ENCODE data around the gene FAM20A.

The FAM20A gene

GRCh38 chr17:68556551-68556950 is 44.6 kb downstream of the FAM20A start:
- no peak for TF ChIP-seq CTCF (IDR thresholded peaks at IDR 0.05; ENCODE audit: low read depth, low read length)
- no peak overlapping the region for H3K4me3 ChIP-seq (ENCODE audit: low read depth, low read length)

- H3K4me3 ChIP-seq (ENCODE audit: low read depth, low read length), result no peak overlapping the region
- no peak for TF ChIP-seq CTCF (IDR thresholded peaks at IDR 0.05; ENCODE audit: low read depth, low read length)
These were observed 56.9 kb downstream of the FAM20A start for GRCh38 chr17:68544111-68544915.

- TF ChIP-seq CTCF (IDR thresholded peaks at IDR 0.05; ENCODE audit: low read depth, low read length), result no peak
- no peak overlapping the region for H3K4me3 ChIP-seq (ENCODE audit: low read depth, low read length)
These were observed 58.3 kb downstream of the FAM20A start for GRCh38 chr17:68542698-68543463.

GRCh38 chr17:68541816-68542215 is 59.4 kb downstream of the FAM20A start:
- TF ChIP-seq CTCF (IDR thresholded peaks at IDR 0.05; ENCODE audit: low read depth, low read length), result no peak
- H3K4me3 ChIP-seq (ENCODE audit: low read depth, low read length), result no peak overlapping the region

- no peak for TF ChIP-seq CTCF (IDR thresholded peaks at IDR 0.05; ENCODE audit: low read depth, low read length)
- no peak overlapping the region for H3K4me3 ChIP-seq (ENCODE audit: low read depth, low read length)
These were observed 60.2 kb downstream of the FAM20A start for GRCh38 chr17:68540981-68541380.

GRCh38 chr17:68539548-68540467 is 61.4 kb downstream of the FAM20A start:
- no peak for TF ChIP-seq CTCF (IDR thresholded peaks at IDR 0.05; ENCODE audit: low read depth, low read length)
- H3K4me3 ChIP-seq (ENCODE audit: low read depth, low read length), result no peak overlapping the region

Data from WI38 (cell line).